Transverse colon (tissue), 4 donors: ENCODE data around the gene HSDL1. TPM values are rescaled to one million over a fixed set of nuclear protein-coding genes. Genes with fewer than 3 reads are reported as not detected.

Experiments used
- DNase-seq: peaks from one replicate; pipeline ENCODE4 v3.0.0-alpha.2; 2019
- H3K27ac ChIP-seq, 4 donors: fragments of 200-600 bp; sonication (generic); 2 replicates each; pipeline ENCODE4 v1.5.1; 2016 to 2018; ENCODE audit warnings: inconsistent platforms in 4 of 4
- H3K27me3 ChIP-seq: fragments of 200-600 bp; sonication (generic); 2 replicates; pipeline ENCODE4 v1.5.1; 2017; ENCODE audit warnings: inconsistent platforms
- H3K36me3 ChIP-seq, 4 donors: fragments of 200-600 bp; sonication (generic); 2 replicates each; pipeline ENCODE4 v1.5.1; 2017 to 2019; ENCODE audit warnings: inconsistent platforms in 4 of 4
- H3K4me1 ChIP-seq, 4 donors: fragments of 200-600 bp; sonication (generic); 2 replicates each; pipeline ENCODE4 v1.5.1; 2017 to 2020; ENCODE audit warnings: inconsistent platforms in 4 of 4
- H3K4me3 ChIP-seq, 4 donors: fragments of 200-600 bp; sonication (generic); 1 replicate in 1 of 4; 2 replicates in 3 of 4; pipeline versions ENCODE4 v1.5.1 to v1.6.1; 2017 to 2019; ENCODE audit warnings: inconsistent platforms in 4 of 4
- H3K9me3 ChIP-seq, 2 donors: fragments of 200-600 bp; sonication (generic); 2 replicates each; pipeline ENCODE4 v1.5.1; 2017 to 2019; ENCODE audit warnings: inconsistent platforms in 2 of 2
- CTCF ChIP-seq, 5 experiments: fragments of 200-600 bp in 3 of 5; fragments of 450-650 bp in 2 of 5; sonication (generic) in 3 of 5; IDR thresholded peaks; 1 replicate in 2 of 5; 2 replicates in 3 of 5; pipeline ENCODE4 v1.5.1; 2016 to 2017; ENCODE audit warnings: antibody characterized with exemption in 5 of 5, inconsistent platforms in 3 of 5, mild to moderate bottlenecking in 2 of 5, moderate library complexity in 1 of 5
- EP300 ChIP-seq: sonication (generic); formaldehyde crosslinking; IDR thresholded peaks from one replicate; pipeline ENCODE4 v1.6.1; 2017; ENCODE audit warnings: antibody characterized with exemption, low read depth
- POLR2A ChIP-seq: fragments of 450-650 bp; IDR thresholded peaks from one replicate; pipeline ENCODE4 v1.6.1; 2016; ENCODE audit warnings: antibody characterized with exemption, mild to moderate bottlenecking, moderate library complexity
- POLR2AphosphoS5 ChIP-seq, 3 donors: sonication (generic); formaldehyde crosslinking; IDR thresholded peaks; one replicate each; pipeline ENCODE4 v1.6.1; 2016; ENCODE audit warnings: antibody characterized with exemption in 3 of 3
- whole genome bisulfite sequencing, 2 donors: methylation state at CpG; one replicate each; pipeline ENCODE4 v1.1.5; 2018; ENCODE audit warnings: low coverage in 1 of 2; 5-methylcytosine and 5-hydroxymethylcytosine counted together
- in situ Hi-C, 4 donors: fragments of 200-750 bp; cut with MboI; loops; one replicate each; pipeline versions ENCODE4 v1.15.0 to v1.15.1; 2017; ENCODE audit warnings: low sequenced_read_pairs in 3 of 4, low pct_ligation_motif_present in 1 of 4, low pct_unique_long_range_greater_than_20kb in 1 of 4
- intact Hi-C: fragments of 100-400 bp; cut with DNase I; formaldehyde crosslinking; loops from one replicate; pipeline ENCODE4 v1.15.1; 2023; ENCODE audit warnings: low total_unique reads
- total RNA-seq, 4 donors: library from RNA; depleted of rRNA; stranded (reverse); fragments of >200 nt; gene quantifications; one replicate each; pipeline ENCODE4 v1.1.0, GENCODE V29; 2016

Gene HSDL1
- total RNA-seq, 4 donors from 2014 or later, result 1.2 to 16.2 (median 8.7) TPM

GRCh38 chr16:84165746-84166145 lies 20.8 kb upstream of the HSDL1 start:
- no peaks in the 10 kb centered on the region for H3K36me3 ChIP-seq
- in situ Hi-C loops, result no loop called here
- 93 to 97% methylated on average over 6 to 7 of the region's 7 CpGs for WGBS, 2 donors

GRCh38 chr16:84161801-84162200 lies 16.8 kb upstream of the HSDL1 start:
- 52 to 61% methylated on average over 3 of the region's 3 CpGs for WGBS, 2 donors
- no peak for TF ChIP-seq POLR2AphosphoS5 (IDR thresholded peaks at IDR 0.05)
- no peak for TF ChIP-seq EP300
- TF ChIP-seq POLR2A, result no peak
- no peak for TF ChIP-seq CTCF (IDR thresholded peaks at IDR 0.05)
- DNase-seq, result no peak
- no peak overlapping the region for H3K27ac ChIP-seq
- no peaks in the 10 kb centered on the region for H3K36me3 ChIP-seq
- H3K27me3 ChIP-seq, result peaks cover 63% of the 10 kb centered on the region
- in situ Hi-C loops, result no loop called here
- no peak overlapping the region for H3K4me3 ChIP-seq
- H3K9me3 ChIP-seq, result no peaks in the 10 kb centered on the region
- intact Hi-C loops, result no loop called here
- H3K4me1 ChIP-seq, result no peaks in the 10 kb centered on the region

More at GRCh38 chr16:84165746-84166145, 20.8 kb upstream of the HSDL1 start:
- Histone ChIP-seq H3K27me3 (peaks cover 31% of the 10 kb centered on the region), H3K9me3 (no peaks in the 10 kb centered on the region), H3K4me3 (no peak overlapping the region), H3K4me1 (no peaks in the 10 kb centered on the region), H3K27ac (no peak overlapping the region)
- TF ChIP-seq EP300 (no peak), POLR2AphosphoS5 (IDR thresholded peaks at IDR 0.05) (no peak), POLR2A (no peak), CTCF (IDR thresholded peaks at IDR 0.05) (no peak)
- DNase-seq, result no peak
- intact Hi-C loops, result no loop called here

- H3K27me3 ChIP-seq, result peaks cover 63% of the 10 kb centered on the region
- intact Hi-C loops, result no loop called here
- no peaks in the 10 kb centered on the region for H3K36me3 ChIP-seq
- no peaks in the 10 kb centered on the region for H3K4me1 ChIP-seq
- WGBS, 2 donors, result 76% methylated on average over 10 of the region's 10 CpGs; no CpG with 5 or more reads in 1 of the 2 donors
- no peak for DNase-seq
- in situ Hi-C loops, result no loop called here
- no peak overlapping the region for H3K4me3 ChIP-seq
- H3K27ac ChIP-seq, result no peak overlapping the region
- no peaks in the 10 kb centered on the region for H3K9me3 ChIP-seq
- no peak for TF ChIP-seq EP300
- no peak for TF ChIP-seq CTCF (IDR thresholded peaks at IDR 0.05)
- no peak for TF ChIP-seq POLR2AphosphoS5 (IDR thresholded peaks at IDR 0.05)
- TF ChIP-seq POLR2A, result no peak
Measured at GRCh38 chr16:84161037-84161436, 16.1 kb upstream of the HSDL1 start.

- H3K27me3 ChIP-seq, result peaks cover 53% of the 10 kb centered on the region
- 33 to 50% methylated on average over 1 of the region's 1 CpG for WGBS, 2 donors
- TF ChIP-seq POLR2AphosphoS5 (IDR thresholded peaks at IDR 0.05) (no peak), CTCF (IDR thresholded peaks at IDR 0.05) (no peak), EP300 (no peak), POLR2A (no peak)
- no peaks in the 10 kb centered on the region for H3K9me3 ChIP-seq
- DNase-seq, result no peak
- no peak overlapping the region for H3K27ac ChIP-seq
- no peaks in the 10 kb centered on the region for H3K36me3 ChIP-seq
- H3K4me3 ChIP-seq, result no peak overlapping the region
- in situ Hi-C loops, result no loop called here
- intact Hi-C loops, result no loop called here
- no peaks in the 10 kb centered on the region for H3K4me1 ChIP-seq
Measured at GRCh38 chr16:84159800-84160199, 14.8 kb upstream of the HSDL1 start.
